Endothelial cell (in vitro differentiated cells): ENCODE results near the gene SLFN12. TPM values are rescaled to one million over a fixed set of nuclear protein-coding genes. Genes with fewer than 3 reads are reported as not detected.

Experiments
- DNase-seq: peaks from one replicate; pipeline ENCODE4 v3.0.0; 2021; ENCODE audit warnings: low spot score
- H3K27ac Mint-ChIP-seq: one replicate; pipeline ENCODE4 v1.8.0; 2021; ENCODE audit warnings: mixed read lengths, inconsistent platforms; ENCODE audit not compliant: unreplicated experiment
- H3K27me3 Mint-ChIP-seq: one replicate; pipeline ENCODE4 v1.8.0; 2021; ENCODE audit warnings: mild to moderate bottlenecking, moderate library complexity, mixed read lengths, inconsistent platforms; ENCODE audit not compliant: unreplicated experiment
- H3K36me3 Mint-ChIP-seq: one replicate; pipeline ENCODE4 v1.8.0; 2021; ENCODE audit warnings: mild to moderate bottlenecking, low read depth, mixed read lengths, inconsistent platforms; ENCODE audit not compliant: unreplicated experiment
- H3K4me1 Mint-ChIP-seq: one replicate; pipeline ENCODE4 v1.8.0; 2021; ENCODE audit warnings: mild to moderate bottlenecking, mixed read lengths, inconsistent platforms; ENCODE audit not compliant: unreplicated experiment
- H3K4me3 Mint-ChIP-seq: one replicate; pipeline ENCODE4 v1.8.0; 2021; ENCODE audit warnings: mild to moderate bottlenecking, mixed read lengths, inconsistent platforms; ENCODE audit not compliant: unreplicated experiment
- H3K9me3 Mint-ChIP-seq: one replicate; pipeline ENCODE4 v1.8.0; 2021; ENCODE audit warnings: mixed read lengths, inconsistent platforms; ENCODE audit not compliant: unreplicated experiment
- total RNA-seq: library from RNA; stranded (reverse); fragmentation: NEBNext Ultra II Directional; extraction: Animal tissue kit (Norgen Biotek cat#: 25700); gene quantifications from one replicate; pipeline ENCODE4 v1.2.1, GENCODE V29; 2021; ENCODE audit not compliant: unreplicated experiment
- TF ChIP-seq, protein P1 (sequence below): fragments of 200-600 bp; sonication (generic); IDR thresholded peaks from one replicate; pipeline ENCODE4 v1.5.0; 2021; ENCODE audit warnings: antibody characterized with exemption; ENCODE audit not compliant: unreplicated experiment

The SLFN12 gene
- total RNA-seq, 1 donor from 2014 or later = 25.7 TPM

DNA sequence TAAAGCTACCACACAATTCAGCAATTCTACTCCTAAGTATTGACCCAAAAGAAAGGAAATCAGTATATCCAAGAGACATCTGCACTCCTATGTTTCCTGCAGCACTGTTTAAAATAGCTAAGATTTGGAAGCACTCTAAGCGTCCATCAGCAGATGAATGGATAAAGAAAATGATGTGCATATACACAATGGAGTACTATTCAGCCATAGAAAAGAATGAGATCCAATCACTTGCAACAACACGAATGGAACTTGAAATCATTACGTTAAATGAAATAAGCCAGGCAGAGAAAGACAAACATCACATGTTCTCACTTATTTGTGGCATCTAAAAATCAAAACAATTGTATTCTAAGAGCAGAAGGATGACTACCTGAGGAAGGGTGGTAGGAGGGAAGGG, 60.4 kb downstream of the SLFN12 start:
- H3K36me3 Mint-ChIP-seq = no peaks in the 10 kb centered on the region
- H3K4me3 Mint-ChIP-seq = no peak overlapping the region
- H3K27me3 Mint-ChIP-seq = no peaks in the 10 kb centered on the region
- H3K4me1 Mint-ChIP-seq = peaks cover 5% of the 10 kb centered on the region
- no peak overlapping the region for H3K27ac Mint-ChIP-seq
- DNase-seq = no peak
- TF ChIP-seq, protein P1, sequence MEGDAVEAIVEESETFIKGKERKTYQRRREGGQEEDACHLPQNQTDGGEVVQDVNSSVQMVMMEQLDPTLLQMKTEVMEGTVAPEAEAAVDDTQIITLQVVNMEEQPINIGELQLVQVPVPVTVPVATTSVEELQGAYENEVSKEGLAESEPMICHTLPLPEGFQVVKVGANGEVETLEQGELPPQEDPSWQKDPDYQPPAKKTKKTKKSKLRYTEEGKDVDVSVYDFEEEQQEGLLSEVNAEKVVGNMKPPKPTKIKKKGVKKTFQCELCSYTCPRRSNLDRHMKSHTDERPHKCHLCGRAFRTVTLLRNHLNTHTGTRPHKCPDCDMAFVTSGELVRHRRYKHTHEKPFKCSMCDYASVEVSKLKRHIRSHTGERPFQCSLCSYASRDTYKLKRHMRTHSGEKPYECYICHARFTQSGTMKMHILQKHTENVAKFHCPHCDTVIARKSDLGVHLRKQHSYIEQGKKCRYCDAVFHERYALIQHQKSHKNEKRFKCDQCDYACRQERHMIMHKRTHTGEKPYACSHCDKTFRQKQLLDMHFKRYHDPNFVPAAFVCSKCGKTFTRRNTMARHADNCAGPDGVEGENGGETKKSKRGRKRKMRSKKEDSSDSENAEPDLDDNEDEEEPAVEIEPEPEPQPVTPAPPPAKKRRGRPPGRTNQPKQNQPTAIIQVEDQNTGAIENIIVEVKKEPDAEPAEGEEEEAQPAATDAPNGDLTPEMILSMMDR = no peak
- H3K9me3 Mint-ChIP-seq = no peaks in the 10 kb centered on the region

DNA sequence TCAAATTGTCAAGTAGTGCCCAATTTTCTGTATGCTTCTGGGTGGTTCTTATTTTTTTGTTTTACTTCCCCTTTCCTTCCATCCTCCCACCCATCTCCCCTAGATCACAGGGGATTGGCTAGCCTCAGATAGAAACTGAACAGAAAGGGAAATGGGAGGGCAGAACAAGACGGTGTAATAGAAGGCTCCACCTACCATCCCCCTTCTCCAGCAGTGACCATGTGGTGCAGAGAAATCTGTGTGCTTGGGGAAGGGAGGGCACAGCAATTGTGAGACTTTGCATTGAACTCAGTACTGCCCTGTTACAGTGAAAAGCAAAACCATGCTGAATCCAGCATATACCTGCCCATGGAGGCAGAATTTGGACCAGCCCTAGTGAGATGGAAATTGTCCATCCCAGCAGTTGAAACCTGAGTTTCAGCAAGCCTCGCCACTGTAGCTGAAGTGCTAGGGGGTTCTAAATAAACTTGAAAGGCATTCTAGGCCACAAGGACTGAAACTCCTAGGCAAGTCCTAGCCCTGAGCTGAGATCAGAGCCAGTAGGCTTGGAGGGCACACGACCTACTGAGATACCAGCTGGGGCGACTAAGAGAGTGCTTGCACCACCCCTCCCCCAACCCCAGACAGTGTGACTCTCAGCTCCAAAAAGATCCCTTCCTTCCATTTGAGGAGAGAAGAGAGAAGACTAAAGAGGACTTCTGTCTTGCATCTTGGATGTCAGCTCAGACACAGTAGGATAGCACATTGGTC, 64.0 kb downstream of the SLFN12 start:
- H3K36me3 Mint-ChIP-seq = no peaks in the 10 kb centered on the region
- TF ChIP-seq, protein P1 = no peak
- H3K27me3 Mint-ChIP-seq = no peaks in the 10 kb centered on the region
- no peak overlapping the region for H3K27ac Mint-ChIP-seq
- H3K4me3 Mint-ChIP-seq = no peak overlapping the region
- no peak for DNase-seq
- H3K4me1 Mint-ChIP-seq = no peaks in the 10 kb centered on the region
- H3K9me3 Mint-ChIP-seq = no peaks in the 10 kb centered on the region

DNA sequence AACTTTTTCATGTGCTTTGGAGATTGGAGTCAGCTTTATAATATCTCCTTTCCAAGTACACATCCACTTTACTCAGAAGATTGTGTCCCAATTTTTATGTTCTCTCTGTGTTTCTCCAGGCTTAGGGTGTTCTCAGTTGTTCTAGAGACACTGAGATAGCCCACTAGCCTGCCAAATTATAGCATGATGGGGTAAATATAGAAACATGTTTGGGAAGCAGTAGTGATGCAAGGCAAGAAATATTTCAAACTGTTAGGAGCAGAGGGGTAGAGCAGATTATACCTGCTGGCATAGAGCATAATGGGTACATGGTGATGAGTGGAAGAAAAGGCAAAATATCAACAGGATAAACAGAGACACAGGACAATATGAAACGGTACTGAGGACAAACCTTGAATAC, 71.3 kb downstream of the SLFN12 start:
- Mint-ChIP-seq H3K9me3 (no peaks in the 10 kb centered on the region), H3K4me3 (no peak overlapping the region), H3K4me1 (no peaks in the 10 kb centered on the region), H3K27ac (no peak overlapping the region), H3K27me3 (peaks cover 3% of the 10 kb centered on the region), H3K36me3 (no peaks in the 10 kb centered on the region)
- TF ChIP-seq, protein P1 = no peak
- no peak for DNase-seq

Other genes starting within 250 kb of the SLFN12 start
- not detected for gene SLC35G3, start 238.1 kb downstream of the SLFN12 start, total RNA-seq
- gene SLFN5, start 189.4 kb downstream of the SLFN12 start, total RNA-seq = 18.2 TPM
- gene SLFN11, start 58.9 kb downstream of the SLFN12 start, total RNA-seq = 0.26 TPM
- 9.1 TPM for gene SLFN13, start 16.3 kb upstream of the SLFN12 start, total RNA-seq
- not detected for gene SLFN12L, start 105.2 kb upstream of the SLFN12 start, total RNA-seq
- 0.95 TPM for gene SLFN14, start 128.3 kb upstream of the SLFN12 start, total RNA-seq
- gene PEX12, start 146.1 kb upstream of the SLFN12 start, total RNA-seq = 4.4 TPM
- gene AP2B1, start 154.8 kb upstream of the SLFN12 start, total RNA-seq = 330 TPM